Gastroesophageal sphincter (tissue), 3 donors: Measurements from ENCODE around the gene C11orf65.

ENCODE experiments used
- EP300 ChIP-seq: sonication (generic); formaldehyde crosslinking; IDR thresholded peaks from one replicate; pipeline ENCODE4 v1.6.1; 2017; ENCODE audit warnings: antibody characterized with exemption, mild to moderate bottlenecking
- POLR2A ChIP-seq, 2 donors: fragments of 450-650 bp; IDR thresholded peaks; one replicate each; pipeline ENCODE4 v1.6.1; 2017; ENCODE audit warnings: antibody characterized with exemption in 2 of 2, mild to moderate bottlenecking in 2 of 2, moderate library complexity in 1 of 2
- POLR2AphosphoS5 ChIP-seq: sonication (generic); formaldehyde crosslinking; IDR thresholded peaks from one replicate; pipeline ENCODE4 v1.6.1; 2017; ENCODE audit warnings: antibody characterized with exemption
- TF ChIP-seq, protein P1 (sequence below), 4 experiments: fragments of 200-600 bp in 2 of 4; fragments of 450-650 bp in 2 of 4; sonication (generic) in 1 of 4; IDR thresholded peaks; one replicate each; pipeline ENCODE4 v1.5.1; 2017 to 2019; ENCODE audit warnings: antibody characterized with exemption in 4 of 4, mild to moderate bottlenecking in 2 of 4, moderate library complexity in 2 of 4

DNA sequence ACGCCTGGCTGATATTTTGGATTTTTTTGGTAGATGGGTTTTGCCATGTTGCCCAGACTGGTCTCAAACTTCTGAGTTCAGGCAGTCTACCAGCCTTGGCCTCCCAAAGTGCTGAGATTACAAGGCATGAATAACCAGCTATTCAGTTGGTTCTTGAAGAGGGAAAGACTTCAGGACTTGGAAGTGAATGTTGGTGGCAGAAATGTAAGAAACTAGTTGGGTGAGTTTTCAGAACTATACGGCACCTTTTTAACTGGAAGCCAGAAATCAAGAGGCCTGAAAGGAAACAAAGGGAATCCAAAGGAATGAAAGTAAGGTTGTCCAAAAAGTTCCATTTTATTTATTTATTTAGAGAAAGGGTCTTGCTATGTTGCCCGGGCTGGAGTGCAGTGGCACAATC is 28.0 kb upstream of the C11orf65 start:
- TF ChIP-seq, protein P1, sequence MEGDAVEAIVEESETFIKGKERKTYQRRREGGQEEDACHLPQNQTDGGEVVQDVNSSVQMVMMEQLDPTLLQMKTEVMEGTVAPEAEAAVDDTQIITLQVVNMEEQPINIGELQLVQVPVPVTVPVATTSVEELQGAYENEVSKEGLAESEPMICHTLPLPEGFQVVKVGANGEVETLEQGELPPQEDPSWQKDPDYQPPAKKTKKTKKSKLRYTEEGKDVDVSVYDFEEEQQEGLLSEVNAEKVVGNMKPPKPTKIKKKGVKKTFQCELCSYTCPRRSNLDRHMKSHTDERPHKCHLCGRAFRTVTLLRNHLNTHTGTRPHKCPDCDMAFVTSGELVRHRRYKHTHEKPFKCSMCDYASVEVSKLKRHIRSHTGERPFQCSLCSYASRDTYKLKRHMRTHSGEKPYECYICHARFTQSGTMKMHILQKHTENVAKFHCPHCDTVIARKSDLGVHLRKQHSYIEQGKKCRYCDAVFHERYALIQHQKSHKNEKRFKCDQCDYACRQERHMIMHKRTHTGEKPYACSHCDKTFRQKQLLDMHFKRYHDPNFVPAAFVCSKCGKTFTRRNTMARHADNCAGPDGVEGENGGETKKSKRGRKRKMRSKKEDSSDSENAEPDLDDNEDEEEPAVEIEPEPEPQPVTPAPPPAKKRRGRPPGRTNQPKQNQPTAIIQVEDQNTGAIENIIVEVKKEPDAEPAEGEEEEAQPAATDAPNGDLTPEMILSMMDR (IDR thresholded peaks at IDR 0.05) = no peak
- TF ChIP-seq POLR2A (IDR thresholded peaks at IDR 0.05) (no peak), EP300 (no peak), POLR2AphosphoS5 (no peak)
